Transverse colon (tissue), 4 donors: ENCODE measurements around the gene CNKSR3. TPM values are rescaled to one million over a fixed set of nuclear protein-coding genes. Genes with fewer than 3 reads are reported as not detected.

ENCODE experiments used
- DNase-seq: peaks from one replicate; pipeline ENCODE4 v3.0.0-alpha.2; 2019
- H3K27ac ChIP-seq, 4 donors: fragments of 200-600 bp; sonication (generic); 2 replicates each; pipeline ENCODE4 v1.5.1; 2016 to 2018; ENCODE audit warnings: inconsistent platforms in 4 of 4
- H3K27me3 ChIP-seq: fragments of 200-600 bp; sonication (generic); 2 replicates; pipeline ENCODE4 v1.5.1; 2017; ENCODE audit warnings: inconsistent platforms
- H3K36me3 ChIP-seq, 4 donors: fragments of 200-600 bp; sonication (generic); 2 replicates each; pipeline ENCODE4 v1.5.1; 2017 to 2019; ENCODE audit warnings: inconsistent platforms in 4 of 4
- H3K4me1 ChIP-seq, 4 donors: fragments of 200-600 bp; sonication (generic); 2 replicates each; pipeline ENCODE4 v1.5.1; 2017 to 2020; ENCODE audit warnings: inconsistent platforms in 4 of 4
- H3K4me3 ChIP-seq, 4 donors: fragments of 200-600 bp; sonication (generic); 1 replicate in 1 of 4; 2 replicates in 3 of 4; pipeline versions ENCODE4 v1.5.1 to v1.6.1; 2017 to 2019; ENCODE audit warnings: inconsistent platforms in 4 of 4
- H3K9me3 ChIP-seq, 2 donors: fragments of 200-600 bp; sonication (generic); 2 replicates each; pipeline ENCODE4 v1.5.1; 2017 to 2019; ENCODE audit warnings: inconsistent platforms in 2 of 2
- EP300 ChIP-seq: sonication (generic); formaldehyde crosslinking; IDR thresholded peaks from one replicate; pipeline ENCODE4 v1.6.1; 2017; ENCODE audit warnings: antibody characterized with exemption, low read depth
- POLR2A ChIP-seq: fragments of 450-650 bp; IDR thresholded peaks from one replicate; pipeline ENCODE4 v1.6.1; 2016; ENCODE audit warnings: antibody characterized with exemption, mild to moderate bottlenecking, moderate library complexity
- POLR2AphosphoS5 ChIP-seq, 3 donors: sonication (generic); formaldehyde crosslinking; IDR thresholded peaks; one replicate each; pipeline ENCODE4 v1.6.1; 2016; ENCODE audit warnings: antibody characterized with exemption in 3 of 3
- WGBS, 2 donors: methylation state at CpG; one replicate each; pipeline ENCODE4 v1.1.5; 2018; ENCODE audit warnings: low coverage in 1 of 2; 5-methylcytosine and 5-hydroxymethylcytosine counted together
- in situ Hi-C, 4 donors: fragments of 200-750 bp; cut with MboI; loops; one replicate each; pipeline versions ENCODE4 v1.15.0 to v1.15.1; 2017; ENCODE audit warnings: low sequenced_read_pairs in 3 of 4, low pct_ligation_motif_present in 1 of 4, low pct_unique_long_range_greater_than_20kb in 1 of 4
- intact Hi-C: fragments of 100-400 bp; cut with DNase I; formaldehyde crosslinking; loops from one replicate; pipeline ENCODE4 v1.15.1; 2023; ENCODE audit warnings: low total_unique reads
- total RNA-seq, 4 donors: library from RNA; depleted of rRNA; stranded (reverse); fragments of >200 nt; gene quantifications; one replicate each; pipeline ENCODE4 v1.1.0, GENCODE V29; 2016
- TF ChIP-seq, protein P1 (sequence below), 5 experiments: fragments of 200-600 bp in 3 of 5; fragments of 450-650 bp in 2 of 5; sonication (generic) in 3 of 5; IDR thresholded peaks; 1 replicate in 2 of 5; 2 replicates in 3 of 5; pipeline ENCODE4 v1.5.1; 2016 to 2017; ENCODE audit warnings: antibody characterized with exemption in 5 of 5, inconsistent platforms in 3 of 5, mild to moderate bottlenecking in 2 of 5, moderate library complexity in 1 of 5

CNKSR3 gene
- total RNA-seq, 4 donors from 2014 or later, result 4.0 to 27.3 (median 16.9) TPM

DNA sequence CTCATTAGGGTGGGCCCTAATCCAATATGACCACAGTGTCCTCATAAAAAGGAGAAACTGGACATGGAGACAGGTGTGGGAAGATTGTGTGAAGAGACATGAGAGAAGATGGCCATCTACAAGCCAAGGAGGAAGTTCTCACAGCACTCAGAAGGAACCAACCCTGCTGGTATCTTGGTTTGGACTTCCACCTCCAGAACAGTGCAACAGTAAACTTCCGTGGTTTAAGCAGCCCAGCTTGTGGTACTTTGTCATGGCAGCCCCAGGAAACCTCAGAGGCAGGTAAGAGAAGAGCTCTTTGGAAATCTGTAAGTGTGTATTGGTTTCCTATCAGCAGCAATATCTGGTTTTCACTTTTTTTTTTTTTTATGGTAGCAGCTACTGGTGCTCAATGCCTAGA is 16.5 kb upstream of the CNKSR3 start:
- Histone ChIP-seq H3K27ac (no peak overlapping the region), H3K27me3 (no peaks in the 10 kb centered on the region), H3K9me3 (no peaks in the 10 kb centered on the region), H3K4me3 (no peak overlapping the region), H3K4me1 (no peaks in the 10 kb centered on the region), H3K36me3 (no peaks in the 10 kb centered on the region)
- intact Hi-C loops (no loop called here), in situ Hi-C loops (no loop called here)
- no peak for DNase-seq
- TF ChIP-seq, protein P1, sequence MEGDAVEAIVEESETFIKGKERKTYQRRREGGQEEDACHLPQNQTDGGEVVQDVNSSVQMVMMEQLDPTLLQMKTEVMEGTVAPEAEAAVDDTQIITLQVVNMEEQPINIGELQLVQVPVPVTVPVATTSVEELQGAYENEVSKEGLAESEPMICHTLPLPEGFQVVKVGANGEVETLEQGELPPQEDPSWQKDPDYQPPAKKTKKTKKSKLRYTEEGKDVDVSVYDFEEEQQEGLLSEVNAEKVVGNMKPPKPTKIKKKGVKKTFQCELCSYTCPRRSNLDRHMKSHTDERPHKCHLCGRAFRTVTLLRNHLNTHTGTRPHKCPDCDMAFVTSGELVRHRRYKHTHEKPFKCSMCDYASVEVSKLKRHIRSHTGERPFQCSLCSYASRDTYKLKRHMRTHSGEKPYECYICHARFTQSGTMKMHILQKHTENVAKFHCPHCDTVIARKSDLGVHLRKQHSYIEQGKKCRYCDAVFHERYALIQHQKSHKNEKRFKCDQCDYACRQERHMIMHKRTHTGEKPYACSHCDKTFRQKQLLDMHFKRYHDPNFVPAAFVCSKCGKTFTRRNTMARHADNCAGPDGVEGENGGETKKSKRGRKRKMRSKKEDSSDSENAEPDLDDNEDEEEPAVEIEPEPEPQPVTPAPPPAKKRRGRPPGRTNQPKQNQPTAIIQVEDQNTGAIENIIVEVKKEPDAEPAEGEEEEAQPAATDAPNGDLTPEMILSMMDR (IDR thresholded peaks at IDR 0.05), result no peak
- TF ChIP-seq EP300 (no peak), POLR2AphosphoS5 (IDR thresholded peaks at IDR 0.05) (no peak), POLR2A (no peak)
- 63% methylated on average over 1 of the region's 1 CpG; no CpG with 5 or more reads in 1 of the 2 donors for WGBS, 2 donors

GRCh38 chr6:154522576-154522975 is 12.1 kb upstream of the CNKSR3 start:
- Histone ChIP-seq H3K4me1 (no peaks in the 10 kb centered on the region), H3K4me3 (no peak overlapping the region), H3K36me3 (no peaks in the 10 kb centered on the region), H3K27ac (no peak overlapping the region), H3K9me3 (no peaks in the 10 kb centered on the region), H3K27me3 (no peaks in the 10 kb centered on the region)
- TF ChIP-seq POLR2AphosphoS5 (IDR thresholded peaks at IDR 0.05), result no peak
- TF ChIP-seq EP300, result no peak
- no peak for TF ChIP-seq POLR2A
- TF ChIP-seq, protein P1 (IDR thresholded peaks at IDR 0.05), result no peak
- DNase-seq, result no peak
- intact Hi-C loops, result no loop called here
- in situ Hi-C loops, result no loop called here
- WGBS, 2 donors, result 84 to 85% methylated on average over 4 of the region's 4 CpGs

DNA sequence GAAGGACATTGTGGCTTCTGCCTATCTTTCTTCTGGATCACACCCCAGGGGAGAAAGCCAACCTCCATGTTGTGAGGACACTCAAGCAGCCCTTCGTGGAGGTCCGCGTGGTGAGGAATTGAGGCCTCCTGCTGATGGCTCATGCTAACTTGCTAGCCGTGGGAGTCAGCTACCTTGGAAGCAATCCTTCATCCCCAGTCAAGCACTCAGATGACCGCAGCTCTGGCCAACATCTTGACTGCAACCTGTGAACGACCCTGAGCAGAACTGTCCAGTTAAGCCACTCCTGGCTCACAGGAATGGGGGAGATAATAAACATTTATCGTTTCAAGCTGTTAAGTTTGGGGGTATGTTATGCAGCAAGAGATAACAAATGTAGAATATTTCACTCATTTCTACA is 10.9 kb upstream of the CNKSR3 start:
- Histone ChIP-seq H3K36me3 (no peaks in the 10 kb centered on the region), H3K27me3 (no peaks in the 10 kb centered on the region), H3K27ac (no peak overlapping the region), H3K9me3 (no peaks in the 10 kb centered on the region), H3K4me1 (no peaks in the 10 kb centered on the region), H3K4me3 (no peak overlapping the region)
- intact Hi-C loops, result no loop called here
- WGBS, 2 donors, result 85 to 100% methylated on average over 3 to 7 of the region's 7 CpGs
- TF ChIP-seq EP300 (no peak), POLR2AphosphoS5 (IDR thresholded peaks at IDR 0.05) (no peak), POLR2A (no peak)
- TF ChIP-seq, protein P1 (IDR thresholded peaks at IDR 0.05), result no peak
- in situ Hi-C loops, result no loop called here
- no peak for DNase-seq

DNA sequence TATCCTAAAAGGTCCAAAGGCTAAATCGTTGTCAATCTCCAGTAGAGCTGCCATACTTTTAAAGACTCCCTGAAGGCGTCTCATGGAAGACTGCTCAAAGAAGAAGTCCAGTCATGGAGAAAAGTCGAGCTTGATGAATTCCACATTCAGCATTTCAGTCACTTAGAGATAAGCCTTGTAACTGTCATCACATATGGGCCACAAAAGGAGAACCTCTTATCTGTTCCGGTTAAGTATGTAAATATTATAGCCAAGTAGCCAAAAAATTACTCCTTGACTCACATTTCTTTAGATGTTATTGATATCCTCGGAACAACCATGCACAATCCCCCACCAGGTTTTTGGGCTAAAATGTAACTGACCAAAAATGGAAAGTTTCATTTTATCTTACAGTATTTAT is 9.8 kb upstream of the CNKSR3 start:
- Histone ChIP-seq H3K36me3 (no peaks in the 10 kb centered on the region), H3K27ac (no peak overlapping the region), H3K4me3 (no peak overlapping the region), H3K4me1 (no peaks in the 10 kb centered on the region), H3K27me3 (no peaks in the 10 kb centered on the region), H3K9me3 (no peaks in the 10 kb centered on the region)
- WGBS, 2 donors, result 49 to 51% methylated on average over 5 of the region's 5 CpGs
- TF ChIP-seq POLR2AphosphoS5 (IDR thresholded peaks at IDR 0.05), result no peak
- TF ChIP-seq, protein P1 (IDR thresholded peaks at IDR 0.05), result no peak
- no peak for TF ChIP-seq POLR2A
- in situ Hi-C loops, result no loop called here
- intact Hi-C loops, result no loop called here
- no peak for DNase-seq
